Measurements from ENCODE around the gene FXYD2. TPM values are rescaled to one million over a fixed set of nuclear protein-coding genes. Genes with fewer than 3 reads are reported as not detected.

Gene FXYD2
- total and polyA plus RNA-seq, 2 of the 8 experiments (the other 6 are each of a cell fraction or from before 2014, with no cell fraction given): 0.89 to 1.1 TPM

GRCh38 chr11:117855912-117856651 is 31.5 kb upstream of the FXYD2 start:
- Histone ChIP-seq H4K20me1 (replicated peaks in 1 of 2; ENCODE audit: control insufficient read depth in 1 of 2, insufficient read depth in 2 of 2, low read length in 2 of 2) (peaks cover 3% of the 10 kb centered on the region in 2 experiments), H2AFZ (ENCODE audit: low read length) (no peak overlapping the region), H3K14ac (ENCODE audit: insufficient read length) (no peak overlapping the region), H3K4me1 (replicated peaks in 1 of 4; ENCODE audit: control insufficient read depth in 3 of 4, insufficient read depth in 4 of 4, low read length in 3 of 4) (peaks cover 3 to 10% (median 6%) of the 10 kb centered on the region in 4 experiments), H3K79me1 (ENCODE audit: low read depth, low read length) (no peaks in the 10 kb centered on the region; the same call in 1 of the 2 replicates), H3K4ac (replicated peaks; ENCODE audit: insufficient read length, low read depth, low read length) (no peak overlapping the region), H3K23me2 (ENCODE audit: low read depth, low read length) (no peaks in the 10 kb centered on the region), H2BK120ac (replicated peaks; ENCODE audit: low read depth, low read length) (no peak overlapping the region), H2AK5ac (ENCODE audit: low read depth, low read length) (no peak overlapping the region), H3K36me3 (ENCODE audit: control insufficient read depth in 2 of 4, insufficient read depth in 4 of 4, low read length in 3 of 4) (no peaks in the 10 kb centered on the region), H3K9ac (replicated peaks in 1 of 4; ENCODE audit: extremely low read depth in 1 of 4, low read depth in 3 of 4, low read length in 3 of 4) (no peak overlapping the region), H3K4me3 (ENCODE audit: extremely low read depth in 1 of 4, insufficient read depth in 2 of 4, low read depth in 3 of 4, low read length in 4 of 4) (no peak overlapping the region), H2BK5ac (ENCODE audit: low read depth, low read length) (no peak overlapping the region), H4K8ac (ENCODE audit: extremely low read depth, insufficient read depth, low read length) (no peak overlapping the region), H4K91ac (replicated peaks; ENCODE audit: insufficient read length, low read length) (no peak overlapping the region), H2BK12ac (ENCODE audit: low read depth, low read length) (no peak overlapping the region), H3K79me2 (ENCODE audit: control insufficient read depth in 1 of 2, insufficient read depth in 2 of 2, low read length in 2 of 2) (peaks cover 0 to 17% of the 10 kb centered on the region in 2 experiments; a peak in 2 of 4 replicates), H3K23ac (ENCODE audit: insufficient read length) (no peak overlapping the region), H3K9me3 (ENCODE audit: insufficient read depth in 2 of 2, low read depth in 1 of 2, low read length in 1 of 2) (peaks cover 0 to 3% of the 10 kb centered on the region in 2 experiments; a peak in 1 of 4 replicates), H3K18ac (ENCODE audit: extremely low read depth, low read length) (no peak overlapping the region), H3K27me3 (replicated peaks in 1 of 4; ENCODE audit: control insufficient read depth in 3 of 4, extremely low read depth in 1 of 4, insufficient read depth in 3 of 4, low read length in 3 of 4) (no peaks in the 10 kb centered on the region; a peak in 1 of 7 replicates), H2BK15ac (ENCODE audit: low read length) (no peak overlapping the region), H3K4me2 (ENCODE audit: insufficient read depth in 1 of 2, low read depth in 2 of 2, low read length in 2 of 2) (no peak overlapping the region), H2BK20ac (ENCODE audit: low read length) (no peak overlapping the region), H3K27ac (ENCODE audit: low read depth, low read length) (no peak overlapping the region), H4K5ac (ENCODE audit: insufficient read length, low read depth, low read length) (no peak overlapping the region), H3K56ac (replicated peaks; ENCODE audit: insufficient read length, low read depth, low read length) (no peak overlapping the region)
- FAIRE-seq (no peak), DNase-seq (ENCODE audit: low read depth in 1 of 2, low spot score in 2 of 2) (no peak)
- TF ChIP-seq EZH2 (IDR thresholded peaks at IDR 0.05; ENCODE audit: low read depth, low read length, severe bottlenecking) (no peak), CEBPB (IDR thresholded peaks at IDR 0.05; ENCODE audit: low read depth, low read length) (no peak), SAP30 (IDR thresholded peaks at IDR 0.05; ENCODE audit: insufficient read depth, insufficient replicate concordance, low read length) (no peak), BCL11A (IDR thresholded peaks at IDR 0.05; ENCODE audit: low read depth in 2 of 2, low read length in 2 of 2) (no peak), TBP (IDR thresholded peaks at IDR 0.05; ENCODE audit: low read depth, low read length) (no peak), HDAC6 (IDR thresholded peaks at IDR 0.05; ENCODE audit: low read depth, low read length) (no peak), ATF2 (IDR thresholded peaks at IDR 0.05; ENCODE audit: low read length) (no peak), SIX5 (IDR thresholded peaks at IDR 0.05; ENCODE audit: low read depth, low read length) (no peak), TAF1 (IDR thresholded peaks at IDR 0.05; ENCODE audit: low read depth, low read length) (no peak), TAF7 (optimal IDR thresholded peaks at IDR 0.05; ENCODE audit: borderline replicate concordance, low read depth, low read length) (no peak)
- ChIA-PET POLR2A (ENCODE audit: partially characterized antibody) (interaction anchor here (1.6 to 1.9 kb wide), 2 partner anchors 19 to 20 kb away, joined by 4 to 5 read pairs; partner anchors contain the start of gene FXYD6), CTCF (ENCODE audit: partially characterized antibody) (interaction anchor here (0.6 to 1.5 kb wide), 3 partner anchors 10 to 33 kb away, joined by 3 to 6 read pairs (median 5); no protein-coding TSS in a partner anchor)
- WGBS, 2 experiments (ENCODE audit: extremely low coverage in 1 of 2, insufficient coverage in 1 of 2, insufficient read length in 1 of 2, insufficient replicate concordance in 2 of 2, low coverage in 1 of 2, low lambda C conversion rate in 2 of 2, missing lambda C conversion rate in 1 of 2): 87% methylated on average over 12 of the region's 13 CpGs; no CpG with 5 or more reads in 1 of the 2 experiments
